ENCODE results near the gene COX20.

Gene COX20

GRCh38 chr1:244834543-244835275, 749 bp upstream of the COX20 start:
- TF ChIP-seq Cebpa-rat (IDR thresholded peaks at IDR 0.05) = peak; percentile 58 to 91 (median 77); a peak in 20 of 22 replicates
- H3K36me3 ChIP-seq = peaks cover 7 to 21% (median 14%) of the 10 kb centered on the region in 11 experiments; a peak in 19 of 22 replicates
- peaks cover 0 to 29% (median 18%) of the 10 kb centered on the region in 11 experiments; a peak in 16 of 22 replicates for H4K20me1 ChIP-seq
- no peaks in the 10 kb centered on the region for H3K27me3 ChIP-seq
- H3K4me1 ChIP-seq = peaks cover 42 to 63% (median 53%) of the 10 kb centered on the region in 10 experiments
- H3K4me3 ChIP-seq = peak overlapping the region; percentile 63 to 86 (median 76)
- peak overlapping the region; percentile 94 to 100 (median 97) for H3K27ac ChIP-seq
- 0 out of 22 replicates have a peak, but pooled peaks cover 0 to 1% (median 0%) of the 10 kb centered on the region in 11 experiments for H3K9me3 ChIP-seq (replicated peaks in 1 of 11)
- H3K4me2 ChIP-seq = peak overlapping the region; percentile 72 to 92 (median 81)
- peak overlapping the region; percentile 92 to 98 (median 97) for H3K9ac ChIP-seq

GRCh38 chr1:244836135-244836521, 670 bp downstream of the COX20 start:
- Histone ChIP-seq H3K9ac (peak overlapping the region; percentile 92 to 98 (median 97)), H3K27me3 (no peaks in the 10 kb centered on the region), H3K36me3 (peaks cover 17 to 35% (median 28%) of the 10 kb centered on the region in 11 experiments), H4K20me1 (peaks cover 2 to 43% (median 31%) of the 10 kb centered on the region in 11 experiments; a peak in 19 of 22 replicates), H3K27ac (peak overlapping the region; percentile 94 to 100 (median 97); a peak in 21 of 22 replicates), H3K4me3 (peak overlapping the region; percentile 63 to 86 (median 76)), H3K9me3 (replicated peaks in 1 of 11) (no peaks in the 10 kb centered on the region), H3K4me1 (peaks cover 44 to 67% (median 59%) of the 10 kb centered on the region in 10 experiments), H3K4me2 (peak overlapping the region; percentile 67 to 93 (median 84))
- no peak for TF ChIP-seq Cebpa-rat (IDR thresholded peaks at IDR 0.05)

GRCh38 chr1:244836584-244836983, 1.1 kb downstream of the COX20 start:
- H3K4me1 ChIP-seq = peaks cover 41 to 65% (median 56%) of the 10 kb centered on the region in 10 experiments

GRCh38 chr1:244837597-244838258, 2.3 kb downstream of the COX20 start:
- Histone ChIP-seq H3K9ac (peak overlapping the region; percentile 92 to 98 (median 97); a peak in 19 of 22 replicates), H3K9me3 (replicated peaks in 1 of 11) (no peaks in the 10 kb centered on the region), H3K4me2 (peak overlapping the region; percentile 67 to 93 (median 84)), H3K27ac (peak overlapping the region in 9 of 11 experiments; percentile 1 to 100 (median 98); a peak in 12 of 22 replicates), H3K36me3 (peaks cover 33 to 51% (median 44%) of the 10 kb centered on the region in 11 experiments), H4K20me1 (peaks cover 5 to 59% (median 40%) of the 10 kb centered on the region in 11 experiments; a peak in 19 of 22 replicates), H3K4me1 (peaks cover 33 to 58% (median 46%) of the 10 kb centered on the region in 10 experiments), H3K27me3 (no peaks in the 10 kb centered on the region), H3K4me3 (peak overlapping the region in 9 of 10 experiments; percentile 63 to 86 (median 77); a peak in 17 of 20 replicates)
- TF ChIP-seq Cebpa-rat (IDR thresholded peaks at IDR 0.05) = no peak

More at GRCh38 chr1:244836584-244836983, 1.1 kb downstream of the COX20 start:
- TF ChIP-seq Cebpa-rat (IDR thresholded peaks at IDR 0.05) = no peak
- Histone ChIP-seq H3K36me3 (peaks cover 22 to 40% (median 32%) of the 10 kb centered on the region in 11 experiments), H3K27me3 (no peaks in the 10 kb centered on the region), H3K27ac (peak overlapping the region; percentile 94 to 100 (median 97); a peak in 21 of 22 replicates), H4K20me1 (peaks cover 5 to 48% (median 34%) of the 10 kb centered on the region in 11 experiments; a peak in 19 of 22 replicates), H3K9ac (peak overlapping the region; percentile 92 to 98 (median 97)), H3K9me3 (replicated peaks in 1 of 11) (no peaks in the 10 kb centered on the region), H3K4me2 (peak overlapping the region; percentile 67 to 93 (median 84)), H3K4me3 (peak overlapping the region; percentile 63 to 86 (median 76))

- peaks cover 53 to 71% (median 63%) of the 10 kb centered on the region in 11 experiments for H3K36me3 ChIP-seq
- H4K20me1 ChIP-seq = peaks cover 16 to 78% (median 59%) of the 10 kb centered on the region in 11 experiments; a peak in 20 of 22 replicates
- no peaks in the 10 kb centered on the region for H3K9me3 ChIP-seq (replicated peaks in 1 of 11)
- H3K27ac ChIP-seq = no peak overlapping the region
- peaks cover 34 to 67% (median 49%) of the 10 kb centered on the region in 10 experiments for H3K4me1 ChIP-seq
- H3K4me2 ChIP-seq = peak overlapping the region in 5 of 11 experiments; percentile 3 to 93 (median 80); a peak in 4 of 22 replicates
- TF ChIP-seq Cebpa-rat (IDR thresholded peaks at IDR 0.05) = no peak
- no peak overlapping the region for H3K4me3 ChIP-seq
- no peaks in the 10 kb centered on the region for H3K27me3 ChIP-seq
- H3K9ac ChIP-seq = no peak overlapping the region
Observed at GRCh38 chr1:244839656-244840055, 4.2 kb downstream of the COX20 start.

GRCh38 chr1:244840219-244840794, 4.8 kb downstream of the COX20 start:
- peak overlapping the region in 5 of 11 experiments; percentile 4 to 93 (median 11); a peak in 5 of 22 replicates for H3K4me2 ChIP-seq
- peaks cover 36 to 71% (median 55%) of the 10 kb centered on the region in 10 experiments for H3K4me1 ChIP-seq
- H3K36me3 ChIP-seq = peaks cover 59 to 77% (median 70%) of the 10 kb centered on the region in 11 experiments
- no peaks in the 10 kb centered on the region for H3K27me3 ChIP-seq
- H3K4me3 ChIP-seq = no peak overlapping the region
- TF ChIP-seq Cebpa-rat (IDR thresholded peaks at IDR 0.05) = no peak
- H4K20me1 ChIP-seq = peaks cover 20 to 84% (median 66%) of the 10 kb centered on the region in 11 experiments; a peak in 20 of 22 replicates
- no peak overlapping the region for H3K9ac ChIP-seq
- H3K27ac ChIP-seq = no peak overlapping the region
- no peaks in the 10 kb centered on the region for H3K9me3 ChIP-seq (replicated peaks in 1 of 11)

- Histone ChIP-seq H3K9ac (no peak overlapping the region), H3K4me2 (no peak overlapping the region), H3K36me3 (peaks cover 70 to 88% (median 81%) of the 10 kb centered on the region in 11 experiments), H3K27ac (no peak overlapping the region), H3K4me1 (peaks cover 47 to 82% (median 64%) of the 10 kb centered on the region in 10 experiments), H3K9me3 (replicated peaks in 1 of 11) (no peaks in the 10 kb centered on the region), H4K20me1 (peaks cover 22 to 95% (median 77%) of the 10 kb centered on the region in 11 experiments; a peak in 21 of 22 replicates), H3K4me3 (no peak overlapping the region), H3K27me3 (no peaks in the 10 kb centered on the region)
- no peak for TF ChIP-seq Cebpa-rat (IDR thresholded peaks at IDR 0.05)
Observed at GRCh38 chr1:244841273-244841927, 5.9 kb downstream of the COX20 start.
